ENCODE data around the gene PASD1.

- TF ChIP-seq CTCF (conservative IDR thresholded peaks at IDR 0.05) (no peak), EZH2 (IDR thresholded peaks at IDR 0.05; ENCODE audit: low read depth) (no peak)
These were observed 134.0 kb downstream of the PASD1 start for GRCh38 chrX:151697522-151697921.

All from PC-9 (cell line).